ENCODE results near the gene LYSET.

- TF ChIP-seq EZH2phosphoT487 (IDR thresholded peaks at IDR 0.05) = no peak
- no peak for TF ChIP-seq CTCF (IDR thresholded peaks at IDR 0.05)
- TF ChIP-seq EZH2 (IDR thresholded peaks at IDR 0.05) = no peak
These were observed 35.4 kb downstream of the LYSET start for GRCh38 chr14:93220509-93220908.

Data from neural progenitor cell (in vitro differentiated cells).